Chondrocyte (in vitro differentiated cells): ENCODE results near the gene MED9. TPM values are rescaled to one million over a fixed set of nuclear protein-coding genes. Genes with fewer than 3 reads are reported as not detected.
A peak's percentile ranks its signal among the peaks of the same experiment; 100 is the strongest.

Experiments used
- DNase-seq: peaks from one replicate; pipeline ENCODE4 v3.0.0; 2021; ENCODE audit warnings: mixed read lengths, low spot score
- H3K27ac Mint-ChIP-seq: one replicate; pipeline ENCODE4 v1.8.0; 2021; ENCODE audit warnings: mild to moderate bottlenecking, moderate library complexity, mixed read lengths; ENCODE audit not compliant: unreplicated experiment
- H3K27me3 Mint-ChIP-seq: 2 replicates; pipeline ENCODE4 v1.8.0; 2021; ENCODE audit warnings: low read depth, mixed read lengths
- H3K36me3 Mint-ChIP-seq: 2 replicates; pipeline ENCODE4 v1.8.0; 2021; ENCODE audit warnings: low read depth, mixed read lengths
- H3K4me1 Mint-ChIP-seq: 2 replicates; pipeline ENCODE4 v1.8.0; 2021; ENCODE audit warnings: low read depth, mild to moderate bottlenecking, mixed read lengths
- H3K4me3 Mint-ChIP-seq: one replicate; pipeline ENCODE4 v1.8.0; 2021; ENCODE audit warnings: mild to moderate bottlenecking, moderate library complexity, mixed read lengths; ENCODE audit not compliant: unreplicated experiment
- H3K9me3 Mint-ChIP-seq: 2 replicates; pipeline ENCODE4 v1.8.0; 2021; ENCODE audit warnings: low read depth, mixed read lengths
- CTCF ChIP-seq: fragments of 200-600 bp; sonication (generic); IDR thresholded peaks from 2 replicates; pipeline ENCODE4 v1.5.0; 2021; ENCODE audit warnings: antibody characterized with exemption, mild to moderate bottlenecking, moderate library complexity
- total RNA-seq: library from RNA; stranded (reverse); gene quantifications from 3 replicates; pipeline ENCODE4 v1.2.1, GENCODE V29; 2021

Gene MED9
- total RNA-seq, 1 donor from 2014 or later: 7.9 TPM

GRCh38 chr17:17518014-17518413 lies 41.2 kb downstream of the MED9 start:
- H3K4me1 Mint-ChIP-seq: peaks cover 5% of the 10 kb centered on the region
- TF ChIP-seq CTCF: no peak
- no peaks in the 10 kb centered on the region for H3K36me3 Mint-ChIP-seq
- no peaks in the 10 kb centered on the region for H3K9me3 Mint-ChIP-seq
- H3K4me3 Mint-ChIP-seq: no peak overlapping the region
- no peak overlapping the region for H3K27ac Mint-ChIP-seq
- no peaks in the 10 kb centered on the region for H3K27me3 Mint-ChIP-seq
- DNase-seq: no peak

DNA sequence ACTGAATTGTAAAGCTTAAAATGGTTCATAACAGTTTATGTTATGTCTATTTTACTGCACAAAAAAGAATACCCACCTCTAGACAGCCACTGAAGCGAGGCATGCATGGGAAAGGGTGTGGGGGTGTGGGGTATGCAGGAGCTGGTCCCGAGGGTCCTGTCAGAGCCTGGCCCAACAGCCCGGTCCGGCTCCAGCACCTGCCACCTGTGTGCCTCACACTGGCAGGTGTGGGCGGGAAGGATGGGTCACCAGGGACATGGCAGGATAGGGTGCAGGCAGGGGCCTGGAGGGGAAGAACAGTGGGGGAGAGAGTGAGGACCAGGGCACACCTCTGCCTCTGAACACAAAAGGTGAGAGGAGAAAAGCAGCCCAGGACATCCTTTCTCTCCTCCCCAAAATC lies 42.2 kb downstream of the MED9 start:
- DNase-seq: no peak
- no peak for TF ChIP-seq CTCF
- H3K27me3 Mint-ChIP-seq: no peaks in the 10 kb centered on the region
- H3K4me3 Mint-ChIP-seq: no peak overlapping the region
- no peak overlapping the region for H3K27ac Mint-ChIP-seq
- no peaks in the 10 kb centered on the region for H3K36me3 Mint-ChIP-seq
- peaks cover 13% of the 10 kb centered on the region for H3K4me1 Mint-ChIP-seq
- H3K9me3 Mint-ChIP-seq: no peaks in the 10 kb centered on the region

GRCh38 chr17:17519886-17520285 lies 43.1 kb downstream of the MED9 start:
- no peak overlapping the region for H3K27ac Mint-ChIP-seq
- TF ChIP-seq CTCF: no peak
- no peak for DNase-seq
- H3K4me3 Mint-ChIP-seq: no peak overlapping the region
- no peaks in the 10 kb centered on the region for H3K36me3 Mint-ChIP-seq
- no peaks in the 10 kb centered on the region for H3K27me3 Mint-ChIP-seq
- no peaks in the 10 kb centered on the region for H3K9me3 Mint-ChIP-seq
- H3K4me1 Mint-ChIP-seq: peaks cover 14% of the 10 kb centered on the region

DNA sequence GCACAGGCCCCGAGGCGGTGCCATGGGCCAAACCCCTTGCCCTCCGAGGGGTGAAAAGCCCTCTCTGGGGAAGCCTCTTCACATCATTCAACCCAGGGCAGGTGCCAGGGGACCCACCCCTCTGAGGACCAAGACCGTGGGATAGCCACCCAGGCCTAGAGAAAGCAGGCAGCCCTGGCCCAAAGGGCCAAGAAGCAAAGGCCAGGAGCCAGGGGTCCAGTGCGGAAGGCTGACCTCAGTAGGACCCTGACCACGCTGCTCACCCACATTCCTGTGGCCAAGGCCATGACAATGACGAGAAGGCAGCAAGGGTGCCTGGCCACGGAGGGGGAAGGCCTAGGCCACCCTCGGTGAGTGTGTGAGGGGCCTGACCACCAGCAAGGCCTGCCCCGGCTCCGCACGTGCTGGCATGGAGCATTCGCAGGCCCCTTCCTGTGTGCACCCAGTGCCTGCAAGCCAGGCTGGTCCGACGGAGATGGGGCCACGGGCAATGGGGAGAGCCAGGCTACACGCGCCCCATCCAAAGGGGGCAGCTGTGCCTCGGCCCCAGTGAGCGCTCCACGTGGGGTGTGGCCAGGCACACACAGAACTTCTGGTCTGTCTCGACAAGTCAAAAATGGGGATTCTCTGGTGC lies 43.9 kb downstream of the MED9 start:
- no peak for DNase-seq
- Mint-ChIP-seq H3K4me3 (no peak overlapping the region), H3K27ac (no peak overlapping the region), H3K9me3 (no peaks in the 10 kb centered on the region), H3K4me1 (peaks cover 14% of the 10 kb centered on the region), H3K27me3 (no peaks in the 10 kb centered on the region), H3K36me3 (no peaks in the 10 kb centered on the region)
- TF ChIP-seq CTCF: no peak

GRCh38 chr17:17523001-17523730 lies 46.4 kb downstream of the MED9 start:
- TF ChIP-seq CTCF: peak; percentile 9
- no peak overlapping the region for H3K27ac Mint-ChIP-seq

More at GRCh38 chr17:17523001-17523730, 46.4 kb downstream of the MED9 start:
- H3K9me3 Mint-ChIP-seq: no peaks in the 10 kb centered on the region
- no peaks in the 10 kb centered on the region for H3K27me3 Mint-ChIP-seq
- peaks cover 9% of the 10 kb centered on the region for H3K4me1 Mint-ChIP-seq
- H3K36me3 Mint-ChIP-seq: no peaks in the 10 kb centered on the region
- no peak overlapping the region for H3K4me3 Mint-ChIP-seq
- DNase-seq: no peak
